HAP-1 (cell line): Measurements from ENCODE around the gene PTPN23.
A peak's percentile ranks its signal among the peaks of the same experiment; 100 is the strongest.

Source experiments
- DNase-seq, 2 experiments: peaks; one replicate each; pipeline ENCODE4 v3.0.0-alpha.2; 2016 to 2020; ENCODE audit warnings: low spot score in 2 of 2
- H3K27me3 ChIP-seq: fragments of 250-450 bp; sonication (Bioruptor Pico); 2 replicates; pipeline ENCODE4 v1.5.1; 2020; ENCODE audit warnings: low read depth, mild to moderate bottlenecking, moderate library complexity
- H3K36me3 ChIP-seq: fragments of 250-450 bp; sonication (Bioruptor Pico); replicated peaks from 2 replicates; pipeline ENCODE4 v1.5.1; 2020; ENCODE audit warnings: mild to moderate bottlenecking
- H3K4me1 ChIP-seq: fragments of 250-450 bp; sonication (Bioruptor Pico); 2 replicates; pipeline ENCODE4 v1.5.1; 2020; ENCODE audit warnings: mild to moderate bottlenecking
- H3K4me3 ChIP-seq: fragments of 250-450 bp; sonication (Bioruptor Pico); 2 replicates; pipeline ENCODE4 v1.5.1; 2020; ENCODE audit warnings: mild to moderate bottlenecking, moderate library complexity
- H3K9me3 ChIP-seq: fragments of 250-450 bp; sonication (Bioruptor Pico); 2 replicates; pipeline ENCODE4 v1.5.1; 2020; ENCODE audit warnings: mild to moderate bottlenecking, moderate library complexity
- in situ Hi-C: fragments of 300-500 bp; cut with MboI; formaldehyde crosslinking; loops from 3 replicates; pipeline ENCODE4 v1.14.3; 2020; ENCODE audit warnings: low sequenced_read_pairs, inconsistent platforms, mixed read lengths

PTPN23 gene

DNA sequence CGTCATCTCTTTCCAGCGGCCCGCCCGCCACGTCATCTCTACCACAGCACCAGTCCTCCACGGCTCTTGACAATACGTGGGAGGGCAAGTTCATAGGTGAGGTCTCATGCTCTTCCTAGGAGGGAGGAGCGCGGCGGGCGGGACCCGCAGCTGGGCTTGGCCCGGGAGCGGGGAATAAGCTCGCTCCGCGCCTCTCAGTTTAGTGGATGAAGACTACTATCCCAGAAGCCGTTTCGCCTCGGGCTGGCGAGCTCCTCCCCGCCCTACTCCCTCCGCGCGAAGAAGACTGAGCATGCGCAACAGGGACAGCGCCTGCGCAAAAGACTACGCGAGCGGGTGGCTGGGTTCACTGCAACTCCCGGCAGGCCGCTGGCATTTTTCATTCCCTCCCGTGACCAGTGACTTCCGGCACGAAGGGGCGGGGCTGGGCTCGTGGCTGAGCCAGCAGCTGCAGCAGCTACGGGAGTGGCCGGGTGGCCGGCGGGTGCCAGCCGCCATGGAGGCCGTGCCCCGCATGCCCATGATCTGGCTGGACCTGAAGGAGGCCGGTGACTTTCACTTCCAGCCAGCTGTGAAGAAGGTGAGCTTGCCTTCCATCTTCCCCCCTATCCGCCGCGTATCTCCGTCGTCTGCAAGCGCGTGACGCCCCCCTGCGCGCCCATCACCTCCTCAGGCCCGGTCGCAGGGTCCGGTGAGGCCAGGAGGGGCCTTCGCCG lies at the start of gene PTPN23:
Gene PTPN23 (plus strand): TSS at position 421 of the 716 bp plus-strand sequence. CDS start 76 bp downstream, at position 497.
- peaks cover 12% of the 10 kb centered on the region for H3K4me1 ChIP-seq
- no peaks in the 10 kb centered on the region for H3K9me3 ChIP-seq
- DNase-seq, result peak; percentile 99
- no peaks in the 10 kb centered on the region for H3K27me3 ChIP-seq
- in situ Hi-C loops, result no loop called here
- peak within 1 kb of the TSS; percentile 93 for H3K4me3 ChIP-seq
- H3K36me3 ChIP-seq, result 0 out of 2 replicates have a peak, but pooled peaks cover 6% of the 10 kb centered on the region

DNA sequence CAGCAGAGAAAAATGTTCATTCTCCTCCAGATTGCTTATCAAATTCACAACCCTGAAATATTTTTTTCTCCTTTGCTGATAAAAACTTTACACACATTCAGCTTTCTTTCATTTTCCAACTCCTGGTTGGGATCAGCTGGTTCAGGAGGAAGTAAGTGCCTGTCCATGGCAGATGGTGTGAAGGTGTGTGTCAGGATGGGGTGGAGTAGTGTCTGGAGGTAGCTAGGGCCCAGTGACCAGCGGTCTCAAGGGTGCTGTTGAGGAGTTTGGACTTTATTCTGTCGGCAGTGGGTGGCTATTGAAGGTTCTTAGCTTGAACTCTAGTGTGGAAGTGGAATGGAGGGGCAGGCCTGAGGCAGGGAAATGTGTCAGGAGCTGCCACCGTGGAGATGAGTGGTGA lies 46.9 kb upstream of the PTPN23 start:
- no peak for DNase-seq
- no peaks in the 10 kb centered on the region for H3K9me3 ChIP-seq
- H3K27me3 ChIP-seq, result no peaks in the 10 kb centered on the region
- in situ Hi-C loops, result no loop called here
- H3K4me1 ChIP-seq, result no peaks in the 10 kb centered on the region
- peaks cover 78% of the 10 kb centered on the region for H3K36me3 ChIP-seq
- H3K4me3 ChIP-seq, result no peak overlapping the region

DNA sequence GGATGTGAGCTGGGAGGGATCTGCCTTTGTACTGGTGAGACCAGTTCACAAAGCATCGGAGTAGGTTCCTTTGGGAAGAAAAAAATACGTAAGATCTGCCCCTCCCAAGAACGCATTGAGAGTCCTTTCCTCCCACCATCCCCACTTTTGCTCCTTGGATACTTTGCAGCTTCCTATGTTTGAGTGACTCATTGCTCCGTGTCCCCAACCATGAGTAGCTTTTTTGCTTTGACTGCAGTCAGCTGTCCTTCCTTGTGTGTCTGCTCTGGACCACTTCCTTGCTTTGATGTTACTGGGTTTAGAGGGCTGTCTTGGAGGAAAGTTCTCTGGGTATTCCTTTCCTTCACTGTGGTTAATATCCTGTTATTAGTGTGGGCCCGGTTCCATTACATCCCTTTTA lies 43.2 kb upstream of the PTPN23 start:
- no peaks in the 10 kb centered on the region for H3K4me1 ChIP-seq
- H3K4me3 ChIP-seq, result no peak overlapping the region
- no peaks in the 10 kb centered on the region for H3K27me3 ChIP-seq
- peaks cover 59% of the 10 kb centered on the region for H3K36me3 ChIP-seq
- no peaks in the 10 kb centered on the region for H3K9me3 ChIP-seq
- in situ Hi-C loops, result no loop called here
- no peak for DNase-seq

GRCh38 chr3:47339951-47340350 lies 40.9 kb upstream of the PTPN23 start:
- H3K9me3 ChIP-seq, result no peaks in the 10 kb centered on the region
- H3K4me1 ChIP-seq, result no peaks in the 10 kb centered on the region
- no peak overlapping the region for H3K4me3 ChIP-seq
- H3K27me3 ChIP-seq, result no peaks in the 10 kb centered on the region
- H3K36me3 ChIP-seq, result peaks cover 58% of the 10 kb centered on the region
- in situ Hi-C loops, result no loop called here
- DNase-seq, result no peak

- H3K4me1 ChIP-seq, result no peaks in the 10 kb centered on the region
- H3K4me3 ChIP-seq, result no peak overlapping the region
- H3K36me3 ChIP-seq, result peaks cover 59% of the 10 kb centered on the region
- H3K9me3 ChIP-seq, result no peaks in the 10 kb centered on the region
- H3K27me3 ChIP-seq, result no peaks in the 10 kb centered on the region
- DNase-seq, result no peak
- in situ Hi-C loops, result no loop called here
These were observed 40.0 kb upstream of the PTPN23 start for GRCh38 chr3:47340866-47341265.

- Histone ChIP-seq H3K4me3 (no peak overlapping the region), H3K36me3 (peaks cover 50% of the 10 kb centered on the region)
- in situ Hi-C loops, result no loop called here
These were observed 38.7 kb upstream of the PTPN23 start for GRCh38 chr3:47342151-47342550.

GRCh38 chr3:47342812-47343211 lies 38.0 kb upstream of the PTPN23 start:
- peaks cover 45% of the 10 kb centered on the region for H3K36me3 ChIP-seq
- H3K27me3 ChIP-seq, result no peaks in the 10 kb centered on the region
- H3K4me1 ChIP-seq, result no peaks in the 10 kb centered on the region
- H3K9me3 ChIP-seq, result no peaks in the 10 kb centered on the region
- no peak for DNase-seq
- H3K4me3 ChIP-seq, result no peak overlapping the region
- in situ Hi-C loops, result no loop called here

More at GRCh38 chr3:47342151-47342550, 38.7 kb upstream of the PTPN23 start:
- DNase-seq, result no peak
- Histone ChIP-seq H3K9me3 (no peaks in the 10 kb centered on the region), H3K4me1 (no peaks in the 10 kb centered on the region), H3K27me3 (no peaks in the 10 kb centered on the region)

DNA sequence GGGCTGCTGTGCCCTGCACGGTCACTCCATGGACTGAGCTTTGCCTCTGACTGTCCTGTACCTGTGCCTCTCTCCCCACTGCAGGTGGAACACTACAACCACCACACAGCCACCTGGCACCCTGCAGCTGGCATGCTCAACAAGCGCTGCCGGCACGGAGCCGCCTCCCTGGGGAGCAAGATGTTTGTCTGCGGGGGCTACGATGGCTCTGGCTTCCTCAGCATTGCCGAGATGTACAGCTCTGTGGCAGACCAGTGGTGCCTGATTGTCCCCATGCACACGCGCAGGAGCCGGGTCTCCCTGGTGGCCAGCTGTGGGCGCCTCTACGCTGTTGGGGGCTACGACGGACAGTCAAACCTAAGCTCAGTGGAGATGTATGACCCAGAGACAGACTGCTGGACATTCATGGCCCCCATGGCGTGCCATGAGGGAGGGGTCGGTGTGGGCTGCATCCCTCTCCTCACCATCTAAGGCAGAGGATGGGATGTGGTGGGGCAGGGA lies 37.3 kb upstream of the PTPN23 start:
- Histone ChIP-seq H3K4me3 (no peak overlapping the region), H3K36me3 (peaks cover 39% of the 10 kb centered on the region), H3K9me3 (no peaks in the 10 kb centered on the region), H3K4me1 (no peaks in the 10 kb centered on the region), H3K27me3 (no peaks in the 10 kb centered on the region)
- DNase-seq, result no peak
- in situ Hi-C loops, result no loop called here

DNA sequence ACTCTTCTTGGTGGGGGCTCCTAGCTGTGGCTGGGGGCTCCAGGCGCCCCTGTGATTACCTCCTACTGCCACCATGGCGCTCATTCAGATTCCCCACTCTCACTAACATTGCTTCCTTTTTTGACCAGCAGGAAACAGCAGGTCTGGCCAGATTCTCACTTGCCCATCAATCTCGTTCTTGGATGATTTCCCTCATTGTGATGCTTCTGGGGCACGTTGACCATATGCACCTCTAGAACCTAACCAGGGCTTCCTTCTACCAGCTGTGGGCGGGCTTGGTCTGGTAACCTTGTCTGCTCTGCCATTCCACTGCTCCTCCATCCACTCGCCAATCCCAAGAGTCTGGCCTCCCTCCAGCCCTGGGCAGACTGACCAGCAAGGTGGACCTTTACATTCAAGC lies 35.9 kb upstream of the PTPN23 start:
- no peak for DNase-seq
- Histone ChIP-seq H3K36me3 (peaks cover 32% of the 10 kb centered on the region), H3K4me3 (no peak overlapping the region), H3K27me3 (no peaks in the 10 kb centered on the region), H3K4me1 (no peaks in the 10 kb centered on the region), H3K9me3 (no peaks in the 10 kb centered on the region)
- in situ Hi-C loops, result no loop called here

DNA sequence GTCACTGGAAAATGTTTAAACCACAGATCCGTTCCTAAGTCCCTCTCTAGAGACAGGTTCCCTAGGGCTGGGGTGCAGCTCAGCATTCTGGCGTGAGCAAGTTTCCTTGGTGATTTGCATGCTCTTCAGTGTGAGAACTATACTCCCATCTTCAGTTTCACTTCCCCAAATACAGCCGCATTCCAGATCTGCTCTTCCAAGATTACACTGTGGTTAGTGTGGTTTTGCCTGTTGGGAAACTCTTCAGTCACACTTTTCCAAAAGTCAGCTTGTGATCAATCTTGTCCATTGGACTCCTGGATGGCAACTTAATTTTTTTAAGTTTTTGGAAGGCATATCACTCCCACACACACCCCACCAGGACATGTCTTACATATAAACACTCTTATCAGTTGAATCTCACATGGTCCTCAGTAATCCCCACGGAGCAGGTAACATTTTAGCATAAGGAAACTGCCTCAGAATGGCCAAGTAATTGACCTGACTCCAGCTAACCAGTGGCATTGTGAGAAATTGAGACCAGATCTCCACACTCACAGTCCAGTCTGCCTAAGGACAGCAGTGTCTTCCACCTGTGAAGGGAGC lies 33.5 kb upstream of the PTPN23 start:
- Histone ChIP-seq H3K4me1 (no peaks in the 10 kb centered on the region), H3K9me3 (no peaks in the 10 kb centered on the region), H3K36me3 (peaks cover 31% of the 10 kb centered on the region), H3K4me3 (no peak overlapping the region), H3K27me3 (no peaks in the 10 kb centered on the region)
- in situ Hi-C loops, result no loop called here
- no peak for DNase-seq

GRCh38 chr3:47348411-47349154 lies 32.2 kb upstream of the PTPN23 start:
- Histone ChIP-seq H3K9me3 (no peaks in the 10 kb centered on the region), H3K36me3 (peaks cover 23% of the 10 kb centered on the region), H3K27me3 (no peaks in the 10 kb centered on the region), H3K4me1 (no peaks in the 10 kb centered on the region), H3K4me3 (no peak overlapping the region)
- in situ Hi-C loops, result no loop called here
- no peak for DNase-seq

DNA sequence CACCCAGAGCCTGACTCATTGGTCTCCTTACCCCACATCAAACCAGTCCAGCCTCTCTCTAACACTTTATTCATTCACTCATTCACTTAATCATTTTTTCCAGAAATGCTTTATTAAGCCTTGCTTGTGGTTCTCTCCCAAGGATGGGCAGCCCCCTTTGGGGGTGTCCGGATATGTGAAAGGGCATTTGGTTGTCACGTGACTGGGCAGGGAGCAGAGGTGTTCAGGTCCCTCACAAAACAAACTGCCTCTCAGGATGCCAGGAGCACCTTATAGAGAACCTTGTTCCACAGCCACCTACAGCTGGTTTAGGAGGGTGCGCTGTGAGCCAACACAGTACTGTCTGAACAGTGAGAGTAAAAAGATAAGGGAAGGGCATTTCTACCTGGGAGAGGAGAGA lies 25.8 kb upstream of the PTPN23 start:
- H3K4me1 ChIP-seq, result no peaks in the 10 kb centered on the region
- H3K4me3 ChIP-seq, result no peak overlapping the region
- no peaks in the 10 kb centered on the region for H3K27me3 ChIP-seq
- no peaks in the 10 kb centered on the region for H3K36me3 ChIP-seq
- in situ Hi-C loops, result loop anchor here (25.0 kb wide), 3 partner anchors 443 to 893 kb away; partner anchors contain the start of genes LTF, PRSS50 and TMIE
- H3K9me3 ChIP-seq, result peaks cover 17% of the 10 kb centered on the region
- DNase-seq, result no peak

DNA sequence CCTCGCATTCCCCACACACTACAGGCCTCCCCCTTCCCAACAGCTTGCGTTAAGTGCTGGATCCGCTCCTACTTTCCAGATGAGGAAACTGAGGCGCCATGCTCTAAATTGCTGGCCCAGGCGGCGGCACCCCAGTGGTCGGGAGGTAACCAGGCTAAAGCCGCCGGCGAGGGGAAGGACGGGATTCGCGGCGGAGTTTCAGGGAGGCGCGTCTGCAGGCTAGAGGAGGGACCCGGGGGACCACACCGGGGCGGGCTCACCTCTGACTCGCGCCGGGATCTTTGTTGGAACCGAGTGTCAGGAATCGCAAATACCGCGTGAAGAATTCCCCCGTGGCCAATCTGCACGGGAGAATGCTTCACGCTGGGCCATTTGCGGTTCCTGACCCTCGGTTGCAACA lies 24.6 kb upstream of the PTPN23 start:
- no peaks in the 10 kb centered on the region for H3K27me3 ChIP-seq
- in situ Hi-C loops, result loop anchor here (25.0 kb wide), 3 partner anchors 444 to 894 kb away; partner anchors contain the start of genes LTF, PRSS50 and TMIE
- H3K4me1 ChIP-seq, result no peaks in the 10 kb centered on the region
- DNase-seq, result no peak
- H3K4me3 ChIP-seq, result no peak overlapping the region
- H3K36me3 ChIP-seq, result no peaks in the 10 kb centered on the region
- H3K9me3 ChIP-seq, result peaks cover 21% of the 10 kb centered on the region

- Histone ChIP-seq H3K4me1 (no peaks in the 10 kb centered on the region), H3K4me3 (no peak overlapping the region), H3K9me3 (peaks cover 21% of the 10 kb centered on the region), H3K27me3 (no peaks in the 10 kb centered on the region), H3K36me3 (no peaks in the 10 kb centered on the region)
- DNase-seq, result peak; percentile 26 to 32
- in situ Hi-C loops, result loop anchor here (25.0 kb wide), 3 partner anchors 447 to 897 kb away; partner anchors contain the start of genes LTF, PRSS50 and TMIE
These were observed 21.5 kb upstream of the PTPN23 start for GRCh38 chr3:47359323-47359722.
